Caco-2 (cell line): ENCODE results near the gene PGM2L1. TPM values are rescaled to one million over a fixed set of nuclear protein-coding genes. Genes with fewer than 3 reads are reported as not detected.

Source experiments
- BruUV-seq: library from RNA; stranded (reverse); fragments of 400-500 nt; replicated peaks from 2 replicates; lab custom pipeline; 2021; lab: Mats Ljungman, UMichigan
- CTCF ChIA-PET: fragments of 300-600 bp; sonication (Branson Sonifier 250); formaldehyde crosslinking; loops from one replicate; lab custom pipeline; 2022; ENCODE audit warnings: antibody characterized with exemption; lab: Charles Lee
- POLR2A ChIA-PET: fragments of 300-600 bp; sonication (Branson Sonifier 250); formaldehyde crosslinking; loops from one replicate; lab custom pipeline; 2022; ENCODE audit warnings: antibody characterized with exemption; lab: Charles Lee
- DNase-seq, 2 experiments: peaks; one replicate each; pipeline versions ENCODE4 v3.0.0 to v3.0.0-alpha.2; 2020 to 2022
- H3K27me3 ChIP-seq: replicated peaks from 2 replicates; pipeline ENCODE4 v1.6.0; 2011; ENCODE audit warnings: low read length; ENCODE audit not compliant: control insufficient read depth, insufficient read depth
- H3K36me3 ChIP-seq: 2 replicates; pipeline ENCODE4 v1.5.1; 2011; ENCODE audit warnings: low read length; ENCODE audit not compliant: control insufficient read depth, insufficient read depth
- H3K4me1 ChIP-seq: fragments of 250-450 bp; sonication (Bioruptor Pico); 2 replicates; pipeline ENCODE4 v1.5.1; 2020; ENCODE audit warnings: mild to moderate bottlenecking
- H3K4me3 ChIP-seq: 2 replicates; pipeline ENCODE4 v1.5.1; 2011; ENCODE audit warnings: low read depth, mild to moderate bottlenecking, control low read depth, low read length
- H3K9me3 ChIP-seq: fragments of 250-450 bp; sonication (Bioruptor Pico); 2 replicates; pipeline ENCODE4 v1.5.1; 2020; ENCODE audit warnings: mild to moderate bottlenecking, moderate library complexity
- H3K27ac Mint-ChIP-seq: one replicate; pipeline ENCODE4 v1.8.0; 2022; ENCODE audit warnings: mixed read lengths; ENCODE audit not compliant: unreplicated experiment
- H3K27me3 Mint-ChIP-seq: one replicate; pipeline ENCODE4 v1.8.0; 2022; ENCODE audit warnings: mixed read lengths; ENCODE audit not compliant: insufficient read depth, unreplicated experiment
- H3K36me3 Mint-ChIP-seq: one replicate; pipeline ENCODE4 v1.8.0; 2022; ENCODE audit warnings: mild to moderate bottlenecking, mixed read lengths; ENCODE audit not compliant: insufficient read depth, unreplicated experiment
- H3K4me1 Mint-ChIP-seq: one replicate; pipeline ENCODE4 v1.8.0; 2022; ENCODE audit warnings: low read depth, mixed read lengths; ENCODE audit not compliant: unreplicated experiment
- H3K4me3 Mint-ChIP-seq: one replicate; pipeline ENCODE4 v1.8.0; 2022; ENCODE audit warnings: mild to moderate bottlenecking, moderate library complexity, mixed read lengths; ENCODE audit not compliant: unreplicated experiment
- H3K9me3 Mint-ChIP-seq: one replicate; pipeline ENCODE4 v1.8.0; 2022; ENCODE audit warnings: mixed read lengths; ENCODE audit not compliant: unreplicated experiment
- intact Hi-C: fragments of 100-400 bp; cut with micrococcal nuclease; formaldehyde crosslinking; loops from one replicate; pipeline ENCODE4 v1.10.0; 2022; ENCODE audit not compliant: unreplicated experiment
- total RNA-seq: library from RNA; stranded (reverse); gene quantifications from 2 replicates; pipeline ENCODE4 v1.2.3, GENCODE V29; 2022
- TF ChIP-seq, protein P1 (sequence below), 2 experiments: fragments of 200-600 bp in 1 of 2; IDR thresholded peaks; 1 replicate in 1 of 2; 2 replicates in 1 of 2; pipeline versions ENCODE4 v1.5.1 to v1.8.0; 2011 to 2022; ENCODE audit warnings: antibody characterized with exemption in 1 of 2, control low read depth in 1 of 2, inconsistent platforms in 1 of 2, low read depth in 1 of 2, low read length in 1 of 2, mild to moderate bottlenecking in 1 of 2, moderate library complexity in 1 of 2; ENCODE audit not compliant: insufficient read depth in 1 of 2, severe bottlenecking in 1 of 2, unreplicated experiment in 1 of 2

The PGM2L1 gene
- total RNA-seq, 1 experiment from 2014 or later: 8.0 TPM

DNA sequence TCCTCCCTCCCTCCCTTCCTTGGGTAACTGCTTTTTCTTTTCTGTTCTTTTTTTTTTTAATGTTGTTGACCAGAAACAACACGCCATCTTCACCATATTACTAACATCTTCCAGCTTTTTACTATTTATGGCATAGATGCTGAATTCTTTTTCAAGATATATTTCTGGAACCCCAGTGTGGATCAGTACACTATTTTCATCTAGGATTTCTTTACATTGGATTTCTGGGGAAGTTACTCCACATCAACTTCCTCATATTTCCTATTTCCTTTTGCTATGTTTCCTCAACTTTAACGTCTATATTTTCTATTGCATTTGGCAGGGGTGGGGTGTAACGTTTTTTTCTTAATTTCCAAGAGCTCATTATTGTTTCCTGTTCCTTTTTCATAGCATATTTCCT is 7.0 kb downstream of the PGM2L1 start:
- no peaks in the 10 kb centered on the region for H3K9me3 Mint-ChIP-seq
- H3K4me1 ChIP-seq: no peaks in the 10 kb centered on the region
- peaks cover 7% of the 10 kb centered on the region for H3K27me3 Mint-ChIP-seq
- no peak overlapping the region for H3K27ac Mint-ChIP-seq
- TF ChIP-seq, protein P1, sequence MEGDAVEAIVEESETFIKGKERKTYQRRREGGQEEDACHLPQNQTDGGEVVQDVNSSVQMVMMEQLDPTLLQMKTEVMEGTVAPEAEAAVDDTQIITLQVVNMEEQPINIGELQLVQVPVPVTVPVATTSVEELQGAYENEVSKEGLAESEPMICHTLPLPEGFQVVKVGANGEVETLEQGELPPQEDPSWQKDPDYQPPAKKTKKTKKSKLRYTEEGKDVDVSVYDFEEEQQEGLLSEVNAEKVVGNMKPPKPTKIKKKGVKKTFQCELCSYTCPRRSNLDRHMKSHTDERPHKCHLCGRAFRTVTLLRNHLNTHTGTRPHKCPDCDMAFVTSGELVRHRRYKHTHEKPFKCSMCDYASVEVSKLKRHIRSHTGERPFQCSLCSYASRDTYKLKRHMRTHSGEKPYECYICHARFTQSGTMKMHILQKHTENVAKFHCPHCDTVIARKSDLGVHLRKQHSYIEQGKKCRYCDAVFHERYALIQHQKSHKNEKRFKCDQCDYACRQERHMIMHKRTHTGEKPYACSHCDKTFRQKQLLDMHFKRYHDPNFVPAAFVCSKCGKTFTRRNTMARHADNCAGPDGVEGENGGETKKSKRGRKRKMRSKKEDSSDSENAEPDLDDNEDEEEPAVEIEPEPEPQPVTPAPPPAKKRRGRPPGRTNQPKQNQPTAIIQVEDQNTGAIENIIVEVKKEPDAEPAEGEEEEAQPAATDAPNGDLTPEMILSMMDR (IDR thresholded peaks at IDR 0.05; ENCODE audit: insufficient read depth in 1 of 2, low read depth in 1 of 2, low read length in 1 of 2, severe bottlenecking in 1 of 2, unreplicated experiment in 1 of 2): no peak
- H3K4me1 Mint-ChIP-seq: no peaks in the 10 kb centered on the region
- ChIA-PET CTCF (interaction anchor here (1.2 to 3.2 kb wide), 3 partner anchors 33 to 62 kb away, joined by 3 to 65 read pairs (median 4); no protein-coding TSS in a partner anchor), POLR2A (interaction anchor here (1.1 kb wide), 1 partner anchor 102 kb away, joined by 11 read pairs; no protein-coding TSS in a partner anchor)
- BruUV-seq: no TSS peak
- H3K4me3 ChIP-seq: no peak overlapping the region
- intact Hi-C loops: no loop called here
- H3K36me3 Mint-ChIP-seq: no peaks in the 10 kb centered on the region
- no peak for DNase-seq
- no peaks in the 10 kb centered on the region for H3K36me3 ChIP-seq
- no peaks in the 10 kb centered on the region for H3K27me3 ChIP-seq
- no peaks in the 10 kb centered on the region for H3K9me3 ChIP-seq
- H3K4me3 Mint-ChIP-seq: no peak overlapping the region

DNA sequence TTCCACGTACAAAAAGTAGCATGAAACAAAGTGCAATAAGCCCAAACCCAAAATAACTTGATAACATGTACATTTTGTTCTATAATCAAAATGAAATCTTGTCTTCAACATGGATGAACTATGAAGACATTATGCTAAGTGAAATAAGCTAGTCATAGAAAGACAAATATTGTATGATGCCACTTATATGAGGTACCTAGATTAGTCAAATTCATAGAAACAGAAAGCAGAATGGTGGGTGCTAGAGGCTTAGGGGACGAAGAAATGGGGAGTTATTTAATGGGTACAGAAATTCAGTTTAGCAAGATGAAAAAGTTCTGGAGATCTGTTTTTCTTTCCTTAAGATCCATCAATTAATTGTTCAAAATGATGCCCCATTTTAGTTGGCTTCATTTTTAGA is 7.5 kb downstream of the PGM2L1 start:
- intact Hi-C loops: no loop called here
- no peak overlapping the region for H3K27ac Mint-ChIP-seq

DNA sequence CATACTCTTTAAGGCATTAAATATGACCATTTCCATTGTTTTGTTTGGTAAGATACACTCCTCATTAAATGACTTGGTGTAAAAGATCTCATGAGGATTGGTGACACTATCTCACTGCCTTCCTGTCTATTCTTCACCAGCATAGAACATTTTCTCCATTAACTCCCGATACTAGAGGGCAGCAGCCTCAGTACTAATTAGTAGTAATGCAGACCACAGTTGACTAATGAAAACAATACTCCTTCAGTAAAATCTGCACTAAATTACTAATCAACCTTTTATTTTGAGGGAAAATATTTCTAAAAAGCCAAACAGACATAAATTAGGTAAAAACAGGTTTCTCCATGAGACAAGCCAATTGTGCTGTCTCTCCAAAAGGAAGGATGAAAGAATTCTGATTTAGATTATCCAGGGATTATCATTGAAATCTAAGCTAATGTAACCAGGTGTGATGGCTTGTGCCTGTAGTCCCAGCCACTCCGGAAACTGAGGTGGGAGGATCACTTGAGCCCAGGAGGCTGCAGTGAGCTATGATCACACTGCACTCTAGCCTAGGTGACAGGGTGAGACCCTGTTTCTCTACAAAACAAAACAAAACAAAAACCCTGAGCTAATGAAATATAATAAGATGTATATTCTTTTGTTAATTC is 9.4 kb downstream of the PGM2L1 start:
- no peak overlapping the region for H3K4me3 ChIP-seq
- H3K27ac Mint-ChIP-seq: no peak overlapping the region
- TF ChIP-seq, protein P1 (IDR thresholded peaks at IDR 0.05; ENCODE audit: insufficient read depth in 1 of 2, low read depth in 1 of 2, low read length in 1 of 2, severe bottlenecking in 1 of 2, unreplicated experiment in 1 of 2): peak; percentile 88 to 91
- CTCF ChIA-PET: interaction anchor here (0.6 to 3.2 kb wide), 13 partner anchors 8 to 1594 kb away, joined by 3 to 65 read pairs (median 4); partner anchors contain the start of genes PGM2L1 and POLD3
- no peaks in the 10 kb centered on the region for H3K9me3 Mint-ChIP-seq
- no peaks in the 10 kb centered on the region for H3K4me1 ChIP-seq
- no peaks in the 10 kb centered on the region for H3K36me3 ChIP-seq
- peak; percentile 57 to 80 for DNase-seq
- peaks cover 7% of the 10 kb centered on the region for H3K27me3 Mint-ChIP-seq
- POLR2A ChIA-PET: interaction anchor here (1.2 kb wide), 1 partner anchor 10 kb away, joined by 5 read pairs; the partner anchor contains the start of gene PGM2L1
- H3K36me3 Mint-ChIP-seq: no peaks in the 10 kb centered on the region
- intact Hi-C loops: loop anchor here (1.0 kb wide), 3 partner anchors 60 to 181 kb away; no protein-coding TSS in a partner anchor
- no peak overlapping the region for H3K4me3 Mint-ChIP-seq
- H3K27me3 ChIP-seq: no peaks in the 10 kb centered on the region
- H3K9me3 ChIP-seq: no peaks in the 10 kb centered on the region
- no peaks in the 10 kb centered on the region for H3K4me1 Mint-ChIP-seq
- BruUV-seq: no TSS peak

More for the DNA sequence above, 7.5 kb downstream of the PGM2L1 start:
- no peak overlapping the region for H3K4me3 Mint-ChIP-seq
- no peak for DNase-seq
- no peaks in the 10 kb centered on the region for H3K36me3 Mint-ChIP-seq
- TF ChIP-seq, protein P1 (IDR thresholded peaks at IDR 0.05; ENCODE audit: insufficient read depth in 1 of 2, low read depth in 1 of 2, low read length in 1 of 2, severe bottlenecking in 1 of 2, unreplicated experiment in 1 of 2): no peak
- H3K9me3 ChIP-seq: no peaks in the 10 kb centered on the region
- no peak overlapping the region for H3K4me3 ChIP-seq
- no peaks in the 10 kb centered on the region for H3K27me3 ChIP-seq
- CTCF ChIA-PET: interaction anchor here (0.6 to 3.2 kb wide), 5 partner anchors 34 to 929 kb away, joined by 3 to 65 read pairs (median 4); no protein-coding TSS in a partner anchor
- no peaks in the 10 kb centered on the region for H3K4me1 Mint-ChIP-seq
- no peaks in the 10 kb centered on the region for H3K4me1 ChIP-seq
- BruUV-seq: no TSS peak
- POLR2A ChIA-PET: interaction anchor here (0.7 kb wide), 1 partner anchor 20 kb away, joined by 8 read pairs; no protein-coding TSS in a partner anchor
- peaks cover 7% of the 10 kb centered on the region for H3K27me3 Mint-ChIP-seq
- H3K36me3 ChIP-seq: no peaks in the 10 kb centered on the region
- no peaks in the 10 kb centered on the region for H3K9me3 Mint-ChIP-seq
